Kidney capillary endothelial cell (primary cell): Measurements from ENCODE around the gene SMYD3.

Experiments
- DNase-seq: peaks from one replicate; pipeline ENCODE4 v3.0.0-alpha.2; 2018; ENCODE audit warnings: low spot score

SMYD3 gene

DNA sequence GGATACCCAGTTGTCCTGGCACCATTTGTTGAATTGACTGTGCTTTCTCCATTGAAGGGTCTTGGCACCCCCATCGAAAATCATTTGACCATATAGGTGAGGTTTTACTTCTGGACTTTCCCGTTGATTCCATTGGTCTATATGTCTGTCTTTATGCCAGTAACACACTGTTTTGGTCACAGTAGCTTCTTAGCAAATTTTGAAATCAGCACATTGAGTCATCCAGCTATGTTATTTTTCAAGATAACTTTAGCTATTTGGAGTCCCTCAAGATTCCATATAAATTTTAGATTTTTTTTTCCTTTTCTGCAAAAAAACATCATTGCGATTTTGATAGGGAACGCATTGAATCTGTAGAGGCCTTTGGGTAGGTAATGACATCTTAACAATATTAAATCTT, 235.6 kb downstream of the SMYD3 start:
- no peak for DNase-seq

DNA sequence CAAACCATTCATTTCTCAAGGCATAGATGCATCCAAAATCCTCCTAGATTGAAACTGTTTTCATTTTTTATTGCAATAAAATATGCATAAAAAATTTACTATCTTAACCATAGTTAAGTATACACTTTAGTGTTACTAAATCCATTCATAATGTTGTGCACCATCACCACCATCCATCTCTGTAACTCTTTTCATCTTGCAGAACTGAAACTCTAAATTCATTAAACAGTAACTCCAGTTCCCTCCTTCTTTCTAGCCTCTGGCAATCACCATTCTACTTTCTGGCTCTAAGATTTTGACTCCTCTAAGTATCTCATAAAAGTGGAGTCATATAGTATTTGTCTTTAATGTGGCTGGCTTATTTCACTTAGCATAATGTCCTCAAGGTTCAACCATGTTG, 236.8 kb downstream of the SMYD3 start:
- DNase-seq, result no peak

GRCh38 chr1:246269466-246269865, 237.6 kb downstream of the SMYD3 start:
- DNase-seq, result no peak

DNA sequence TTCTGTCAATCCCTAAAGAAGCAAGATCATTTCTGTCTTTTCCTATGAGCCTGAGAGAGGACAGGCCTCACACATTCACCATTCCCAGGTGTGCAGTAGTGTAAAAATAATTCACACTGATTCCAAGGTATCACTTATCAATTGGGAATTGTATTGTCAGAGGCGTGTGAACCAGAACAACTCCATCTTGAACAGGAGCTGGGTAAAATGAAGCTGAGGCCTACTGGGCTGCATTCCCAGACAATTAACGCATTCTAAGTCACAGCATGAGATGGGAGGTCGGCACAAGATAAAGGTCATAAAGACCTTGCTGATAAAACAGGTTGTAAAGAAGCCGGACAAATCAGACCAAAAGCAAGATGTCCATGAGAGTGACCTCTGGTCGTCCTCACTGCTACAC, 239.2 kb downstream of the SMYD3 start:
- DNase-seq, result no peak

GRCh38 chr1:246267426-246267825, 239.7 kb downstream of the SMYD3 start:
- DNase-seq, result no peak

GRCh38 chr1:246265481-246265880, 241.6 kb downstream of the SMYD3 start:
- DNase-seq, result no peak

DNA sequence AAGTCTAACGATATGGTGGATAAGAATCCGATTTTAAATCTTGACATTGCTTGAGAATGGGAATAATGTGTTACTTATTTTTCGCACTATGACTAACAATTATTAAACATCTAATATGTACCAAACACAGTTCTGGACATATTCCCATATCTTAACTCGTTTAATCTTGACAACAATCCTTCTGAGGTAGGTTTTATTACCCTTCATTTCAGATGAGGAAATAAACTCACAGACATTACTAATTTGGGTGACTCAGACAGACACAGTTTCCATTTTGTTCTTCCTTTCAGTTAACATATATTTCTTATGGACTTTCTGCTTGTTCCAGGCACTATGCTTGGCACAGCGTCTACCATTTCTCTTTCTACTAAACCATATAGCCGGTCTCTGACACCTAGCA, 244.8 kb downstream of the SMYD3 start:
- no peak for DNase-seq

- DNase-seq, result no peak
Observed at GRCh38 chr1:246261639-246262038, 245.4 kb downstream of the SMYD3 start.

- no peak for DNase-seq
Observed at GRCh38 chr1:246258250-246258649, 248.8 kb downstream of the SMYD3 start.

- no peak for DNase-seq
Observed at GRCh38 chr1:246255773-246256172, 251.3 kb downstream of the SMYD3 start.

DNA sequence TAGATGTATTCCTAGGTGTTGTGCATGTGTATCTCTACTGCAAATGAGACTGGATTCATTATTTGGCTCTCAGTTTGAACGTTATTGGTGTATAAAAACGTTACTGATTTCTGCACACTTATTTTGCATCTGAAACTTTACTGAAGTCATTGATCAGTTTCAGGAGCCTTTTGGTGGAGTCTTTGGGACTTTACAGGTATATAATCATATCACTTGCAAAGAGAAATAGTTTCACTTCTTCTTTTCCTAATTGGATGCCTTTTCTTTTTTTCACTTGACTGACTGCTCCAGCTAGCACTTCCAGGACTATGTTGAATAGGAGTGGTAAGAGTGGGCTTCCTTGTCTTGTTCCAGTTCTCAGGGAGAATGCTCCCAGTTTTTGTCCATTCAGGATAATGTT, 252.2 kb downstream of the SMYD3 start:
- DNase-seq, result no peak

DNA sequence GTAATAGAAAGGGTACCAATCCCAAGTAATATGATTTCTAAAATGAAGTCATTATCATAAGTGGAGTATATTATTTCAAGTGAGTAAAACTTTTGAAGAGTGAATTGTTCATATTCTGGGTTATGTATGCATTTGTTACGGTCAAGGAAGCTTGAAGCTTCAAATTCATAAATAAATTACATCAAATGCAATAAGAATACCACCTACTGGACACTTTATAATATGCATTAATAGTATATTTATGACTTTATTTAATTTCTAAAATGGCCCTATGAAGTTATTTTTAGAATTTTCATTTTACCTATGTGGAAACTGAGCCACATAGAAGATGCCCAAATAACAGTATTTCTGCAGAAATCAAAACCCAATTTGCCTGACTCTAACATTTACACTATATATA, 260.6 kb downstream of the SMYD3 start:
- DNase-seq, result no peak

DNA sequence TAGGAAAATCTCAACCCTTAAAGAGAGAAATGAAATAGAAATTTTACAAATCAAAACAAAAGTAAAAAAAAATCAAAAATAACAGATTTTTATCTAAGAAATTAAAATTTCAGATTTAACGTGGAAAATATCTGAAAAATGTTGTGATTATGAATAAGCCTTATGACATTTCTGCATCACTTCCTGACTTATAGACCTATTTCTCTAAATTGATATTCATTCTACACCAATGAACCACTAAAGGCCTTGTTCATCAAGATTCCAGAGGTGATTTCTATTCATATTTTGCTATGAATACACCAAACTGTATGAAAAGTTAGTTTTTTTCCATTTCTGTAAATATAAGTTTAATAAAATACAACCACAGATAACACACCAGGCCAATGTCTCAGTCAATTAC, 261.5 kb downstream of the SMYD3 start:
- DNase-seq, result no peak

DNA sequence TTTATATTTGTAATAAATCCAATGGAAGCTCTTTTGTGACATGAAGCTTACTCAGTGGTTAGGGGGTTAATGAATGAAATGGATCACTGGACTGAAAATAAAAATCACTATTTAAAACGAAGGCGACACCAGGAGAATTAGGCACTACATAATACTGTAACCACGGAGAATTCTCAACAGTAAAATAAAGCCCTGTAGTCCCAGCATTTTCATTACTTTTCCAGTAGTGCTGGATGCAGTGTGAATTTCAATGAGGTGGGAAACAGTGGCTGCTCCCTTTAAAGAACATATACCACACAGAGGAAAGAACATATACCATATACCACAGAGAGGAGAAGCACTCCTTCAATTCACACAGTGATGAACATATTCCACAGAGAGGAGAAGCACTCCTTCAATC, 275.0 kb downstream of the SMYD3 start:
- DNase-seq, result no peak

DNA sequence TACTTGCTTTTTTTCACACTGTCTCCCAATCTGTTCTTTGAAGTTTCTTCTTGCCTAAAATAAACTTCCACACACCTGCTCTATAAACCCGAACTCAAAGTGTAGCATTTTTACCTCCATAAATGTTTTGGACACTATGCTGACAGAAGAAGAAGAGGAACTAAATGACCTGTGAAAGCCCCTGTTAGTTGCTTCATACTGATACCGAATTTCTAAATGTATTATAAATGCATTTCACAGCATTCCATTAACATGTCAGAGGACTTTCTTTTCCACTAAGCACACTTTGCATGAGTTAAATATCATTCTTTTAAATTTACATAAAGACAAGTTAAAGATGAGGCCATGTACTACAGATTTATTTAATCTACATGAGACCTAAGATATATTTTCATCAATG, 281.0 kb downstream of the SMYD3 start:
- DNase-seq, result no peak

DNA sequence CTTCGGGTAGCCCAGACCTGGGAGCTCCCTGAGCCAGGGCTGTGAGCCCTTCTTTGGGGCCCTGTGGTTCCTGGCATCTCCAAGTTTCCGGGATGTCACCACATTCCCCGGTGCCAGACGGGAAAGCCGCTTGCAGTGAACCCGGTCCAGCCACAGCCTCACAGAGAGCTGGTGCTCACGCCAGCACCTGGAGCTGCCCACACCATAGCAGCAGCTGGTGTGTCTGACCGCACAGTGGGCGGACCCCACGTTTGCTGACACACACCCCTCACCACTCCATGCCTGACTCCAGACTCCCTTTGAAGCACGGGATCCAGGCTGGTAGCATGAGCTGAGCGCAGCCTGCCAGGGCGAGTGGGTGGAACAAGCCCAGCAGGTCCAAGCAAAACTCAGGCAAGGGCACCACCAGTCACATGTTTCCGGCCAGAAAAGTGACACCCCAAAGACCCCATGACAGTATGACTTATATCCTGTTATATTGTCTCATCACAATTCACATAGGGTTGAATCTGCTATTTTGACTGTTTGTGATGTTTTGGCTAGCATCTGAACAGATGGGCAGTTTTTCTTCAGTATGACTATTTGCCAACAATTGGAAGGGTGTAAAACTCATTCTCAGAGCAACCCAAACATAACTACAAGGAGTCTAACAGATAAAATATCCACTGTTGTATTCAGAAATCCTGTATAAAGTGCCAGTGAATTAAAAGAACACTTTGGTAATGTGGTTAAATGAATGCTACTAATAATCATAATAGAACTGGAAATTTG, 285.4 kb downstream of the SMYD3 start:
- peak; percentile 49 for DNase-seq

DNA sequence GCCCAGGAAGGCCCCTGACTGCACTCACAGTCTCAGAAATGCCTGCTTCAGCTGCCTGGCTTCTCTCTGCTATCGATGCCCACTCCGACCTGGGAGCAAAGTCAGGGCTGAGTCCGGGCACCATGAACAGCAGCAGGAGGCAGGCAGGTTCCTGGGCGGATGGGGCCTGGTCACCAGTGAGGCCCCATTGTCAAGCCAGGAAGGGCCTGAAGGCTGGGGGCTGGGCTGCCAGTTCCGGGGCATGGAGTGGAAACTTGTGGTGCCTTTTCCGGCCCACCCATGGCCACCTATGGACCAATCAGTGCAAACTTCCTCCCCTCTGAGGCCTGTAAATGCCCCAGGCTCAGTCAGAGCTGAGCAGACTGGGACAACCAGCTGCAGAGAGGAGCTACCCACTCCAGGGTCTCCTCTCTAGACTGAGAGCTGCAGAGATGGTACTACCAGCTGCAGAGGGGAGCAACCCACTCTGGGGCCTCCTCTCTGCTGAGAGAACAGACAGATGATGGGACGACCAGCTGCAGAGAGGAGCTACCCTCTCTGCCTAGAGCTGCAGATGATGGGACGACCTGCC, 286.5 kb downstream of the SMYD3 start:
- no peak for DNase-seq

DNA sequence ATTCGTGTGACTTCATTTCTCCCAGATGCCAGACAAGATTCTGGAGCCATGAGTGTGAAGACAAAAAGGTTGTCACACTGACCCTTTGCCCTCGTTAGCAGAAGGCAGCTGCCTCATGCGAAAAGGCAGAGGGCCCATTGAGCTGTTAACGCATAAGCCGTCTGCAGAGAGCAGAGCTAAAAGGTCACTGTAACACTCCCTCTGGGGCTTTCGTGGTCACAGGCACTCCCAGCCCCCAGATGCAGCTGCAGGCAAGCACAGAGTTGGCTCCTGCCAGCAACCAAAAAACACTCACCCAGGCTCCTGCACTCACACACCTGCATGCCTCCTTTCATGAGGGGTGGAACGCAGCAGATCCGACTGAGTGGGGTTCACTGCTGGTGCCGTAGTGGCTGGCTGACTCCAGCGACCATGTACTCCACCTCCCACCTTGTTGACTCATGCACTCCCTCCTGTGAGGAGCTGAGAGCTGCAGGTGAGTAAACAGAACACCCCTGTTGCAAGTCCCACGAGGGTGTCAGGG, 287.5 kb downstream of the SMYD3 start:
- no peak for DNase-seq

DNA sequence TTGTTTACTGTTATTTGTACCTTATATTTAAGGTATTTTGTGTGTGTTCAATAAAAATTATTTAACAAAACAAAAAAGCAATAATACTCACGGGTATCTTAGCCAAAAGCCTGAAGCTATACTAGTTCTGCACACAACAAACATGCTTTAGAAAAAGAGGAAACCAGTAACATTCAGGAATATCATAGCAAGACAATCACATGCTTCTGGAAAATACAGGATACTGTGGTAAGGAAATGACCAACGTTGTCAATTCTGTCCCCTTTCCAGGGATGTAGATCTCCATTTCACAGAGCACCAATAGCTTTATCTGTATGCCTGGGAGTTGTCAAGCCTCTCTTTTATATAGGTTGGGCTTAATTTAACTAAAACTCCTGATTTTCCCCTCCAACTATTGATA, 288.4 kb downstream of the SMYD3 start:
- peak; percentile 30 for DNase-seq

- no peak for DNase-seq
Observed at GRCh38 chr1:246216906-246217305, 290.2 kb downstream of the SMYD3 start.

DNA sequence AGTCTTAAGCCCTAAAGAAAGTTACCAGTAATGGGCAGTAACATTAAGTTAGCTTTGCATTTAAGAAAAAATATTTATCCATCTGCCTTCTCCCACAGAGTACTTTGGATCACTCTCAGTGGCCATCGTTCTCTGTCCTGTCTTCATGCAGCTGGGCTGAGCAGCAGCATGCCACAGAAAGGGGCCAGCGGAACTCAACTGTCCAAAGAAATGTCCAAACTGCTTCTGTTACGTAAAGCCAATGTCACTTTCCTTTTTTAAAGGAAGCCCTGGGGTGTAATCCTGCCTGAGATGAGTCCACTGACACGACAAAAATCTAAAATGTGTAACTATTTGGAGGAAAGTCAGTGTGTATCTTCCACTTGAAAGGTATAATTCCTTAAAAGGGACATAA, 291.6 kb downstream of the SMYD3 start:
- DNase-seq, result no peak

- DNase-seq, result peak; percentile 79
Observed at GRCh38 chr1:246214708-246215509, 292.2 kb downstream of the SMYD3 start.

DNA sequence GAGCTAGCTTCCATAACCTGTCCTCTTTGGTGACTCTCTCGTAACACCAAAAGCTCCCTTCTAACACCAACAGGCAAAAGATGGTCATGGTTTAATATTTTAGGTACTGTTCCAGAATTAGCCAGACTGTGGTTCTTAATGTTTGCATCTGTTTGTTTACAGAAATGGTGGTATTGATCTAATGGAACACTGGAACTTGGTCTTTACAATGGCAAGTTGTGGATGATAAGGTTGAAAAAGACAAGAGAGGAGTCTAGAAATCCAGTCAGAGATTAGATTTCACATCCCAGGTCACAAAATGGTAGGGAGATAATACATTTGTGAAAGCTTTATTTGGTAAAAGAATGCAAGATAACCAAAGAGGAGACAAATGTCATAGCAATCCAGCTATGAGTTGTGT, 293.1 kb downstream of the SMYD3 start:
- no peak for DNase-seq
